Stimulated activated CD8-positive, alpha-beta memory T cell treated with anti-CD3 and anti-CD28 coated beads, Interleukin-15, amount 100 ng/mL, for 24 hours (primary cell): Measurements from ENCODE around the gene PMIS2.

ENCODE experiments used
- DNase-seq: peaks from one replicate; pipeline ENCODE4 v3.0.0-alpha.2; 2020; ENCODE audit warnings: low read depth

PMIS2 gene

GRCh38 chr19:35556846-35557538 lies 29.0 kb upstream of the PMIS2 start:
- DNase-seq = no peak

- peak; percentile 20 for DNase-seq
These were observed 28.2 kb upstream of the PMIS2 start for GRCh38 chr19:35557539-35558399.

- DNase-seq = no peak
These were observed 27.3 kb upstream of the PMIS2 start for GRCh38 chr19:35558400-35559280.

GRCh38 chr19:35559281-35559659 lies 26.7 kb upstream of the PMIS2 start:
- DNase-seq = no peak

GRCh38 chr19:35559781-35560180 lies 26.2 kb upstream of the PMIS2 start:
- no peak for DNase-seq

GRCh38 chr19:35560271-35560670 lies 25.7 kb upstream of the PMIS2 start:
- no peak for DNase-seq

GRCh38 chr19:35560677-35561076 lies 25.3 kb upstream of the PMIS2 start:
- no peak for DNase-seq

GRCh38 chr19:35561436-35561835 lies 24.5 kb upstream of the PMIS2 start:
- DNase-seq = no peak

GRCh38 chr19:35562336-35562735 lies 23.6 kb upstream of the PMIS2 start:
- DNase-seq = no peak

- DNase-seq = no peak
These were observed 23.2 kb upstream of the PMIS2 start for GRCh38 chr19:35562776-35563175.

GRCh38 chr19:35563207-35563829 lies 22.7 kb upstream of the PMIS2 start, which contains the start of gene ATP4A:
TSS of gene ATP4A (minus strand) at chr19:35563658. CDS start at chr19:35563629, 29 bp downstream.
- DNase-seq = no peak

DNA sequence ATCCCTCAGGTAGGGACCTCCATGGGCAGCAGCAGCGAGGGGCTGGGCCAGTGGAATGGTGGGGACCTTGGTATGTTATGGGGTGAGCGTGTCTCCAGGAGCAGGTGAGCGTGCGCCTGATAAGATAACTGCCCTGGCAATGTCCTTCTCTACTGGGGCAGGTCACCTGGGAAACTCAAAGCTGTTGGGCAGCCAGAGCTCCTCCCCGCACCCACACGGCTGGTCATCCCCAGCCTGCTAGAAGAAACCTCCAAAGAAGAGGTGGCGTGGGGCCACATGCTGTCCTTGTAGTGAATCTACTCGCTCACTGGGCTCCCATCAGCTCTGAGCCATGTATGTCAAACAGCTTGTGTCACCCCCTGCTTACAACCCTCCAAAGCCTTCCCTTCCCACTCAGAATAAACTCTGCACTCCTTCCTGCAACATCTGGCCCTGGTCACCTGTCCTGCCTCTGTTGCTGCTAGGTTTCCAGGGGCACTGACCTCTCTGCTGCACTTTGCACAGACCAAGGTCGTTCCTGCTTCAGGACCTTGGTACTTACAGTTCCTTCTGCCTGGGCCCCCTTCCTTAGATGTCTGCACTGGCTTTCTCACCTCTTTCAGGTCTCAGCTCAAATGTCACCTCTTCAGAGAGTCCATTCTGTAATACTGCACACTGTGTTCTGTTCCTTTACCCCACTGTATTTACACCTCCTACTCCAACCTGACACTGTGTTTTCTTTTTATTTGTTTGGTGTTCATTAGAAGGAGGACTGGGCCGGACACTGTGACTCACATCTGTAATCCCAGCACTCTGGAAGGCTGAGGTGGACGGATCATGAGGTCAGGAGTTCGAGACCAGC lies 20.7 kb upstream of the PMIS2 start:
- DNase-seq = no peak

- DNase-seq = no peak
These were observed 19.2 kb upstream of the PMIS2 start for GRCh38 chr19:35566738-35567137.

- no peak for DNase-seq
These were observed 16.6 kb upstream of the PMIS2 start for GRCh38 chr19:35569281-35569781.

DNA sequence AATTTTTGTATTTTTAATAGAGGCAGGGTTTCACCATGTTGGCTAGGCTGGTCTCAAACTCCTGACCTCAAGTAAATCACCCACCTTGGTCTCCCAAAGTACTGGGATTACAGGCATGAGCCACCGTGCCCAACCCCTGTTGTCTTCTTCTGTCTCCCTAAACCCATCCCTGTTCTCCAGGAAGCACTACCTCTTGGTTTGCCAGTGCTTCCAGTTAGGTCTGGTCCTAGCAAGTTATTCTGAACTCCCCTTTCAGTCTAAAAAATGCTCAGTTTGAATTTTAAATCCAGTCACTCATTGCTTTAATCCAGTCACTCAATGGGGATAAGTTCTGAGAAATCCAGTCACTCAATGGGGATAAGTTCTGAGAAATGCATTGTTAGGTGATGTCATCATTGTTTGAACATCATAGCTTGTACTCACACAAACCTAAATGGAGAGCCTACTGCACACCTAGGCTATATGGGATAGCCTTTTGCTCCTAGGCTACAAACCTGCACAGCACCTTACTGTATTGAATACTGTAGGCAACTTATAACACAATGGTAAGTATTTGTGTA lies 14.5 kb upstream of the PMIS2 start:
- no peak for DNase-seq

DNA sequence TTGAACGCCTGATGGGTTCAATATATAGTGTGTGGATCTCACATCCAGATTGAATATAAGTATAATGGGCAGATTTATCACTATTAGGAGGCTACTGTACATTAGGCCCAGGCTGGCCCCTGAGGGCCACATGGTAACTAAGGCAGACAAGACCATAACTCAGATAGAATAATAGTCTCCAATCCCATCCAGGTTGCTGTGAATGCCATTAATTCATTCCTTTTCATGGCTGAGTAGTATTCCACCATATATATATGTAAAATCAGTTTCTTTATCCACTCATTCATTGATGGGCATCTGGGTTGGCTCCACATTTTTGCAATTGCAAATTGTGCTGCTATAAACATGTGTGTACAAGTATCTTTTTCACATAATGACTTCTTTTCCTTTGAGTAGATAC lies 8.1 kb upstream of the PMIS2 start:
- DNase-seq = no peak

GRCh38 chr19:35578707-35579106 lies 7.3 kb upstream of the PMIS2 start:
- no peak for DNase-seq

- DNase-seq = no peak
These were observed 3.2 kb upstream of the PMIS2 start for GRCh38 chr19:35582760-35583159.

GRCh38 chr19:35587321-35587720 lies 1.3 kb downstream of the PMIS2 start:
- no peak for DNase-seq

DNA sequence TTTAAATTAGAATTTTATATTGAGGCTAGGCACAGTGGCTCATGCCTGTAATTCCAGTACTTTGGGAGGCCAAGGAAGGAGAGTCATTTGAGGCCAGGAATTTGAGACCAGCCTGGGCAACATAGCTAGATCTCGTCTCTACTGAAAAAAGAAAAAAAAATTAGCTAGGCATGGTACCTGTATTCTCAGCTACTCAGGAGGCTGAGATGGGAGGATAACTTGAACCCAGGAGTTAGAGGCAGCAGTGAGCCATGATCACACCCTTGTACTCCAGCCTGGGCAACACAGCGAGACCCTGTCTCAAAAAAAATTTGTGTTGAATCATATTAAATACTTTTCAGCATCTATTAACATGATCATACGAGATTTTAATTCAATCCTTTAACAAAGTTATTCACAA lies 4.9 kb downstream of the PMIS2 start:
- DNase-seq = no peak

DNA sequence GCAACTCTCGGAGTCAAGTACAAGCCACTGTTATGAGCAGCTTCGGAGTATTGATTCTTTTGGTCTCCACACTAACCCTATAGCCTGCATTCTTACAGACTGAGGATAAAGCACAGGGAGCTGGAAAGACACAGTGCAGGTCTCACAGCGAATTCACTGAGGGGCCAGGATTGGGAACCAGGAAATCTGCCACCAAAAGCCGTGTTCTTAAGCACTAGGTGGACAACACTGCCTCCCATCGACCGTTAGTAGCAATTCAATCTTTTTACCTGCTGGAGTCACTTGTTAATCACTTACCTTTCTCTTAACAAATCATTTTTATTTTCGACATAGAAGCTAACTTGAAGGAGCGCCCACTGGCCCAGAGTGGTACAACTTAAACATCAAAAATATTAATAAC lies 6.3 kb downstream of the PMIS2 start:
- DNase-seq = no peak
